Transverse colon (tissue), 4 donors: ENCODE data around the gene PCDHA7. TPM values are rescaled to one million over a fixed set of nuclear protein-coding genes. Genes with fewer than 3 reads are reported as not detected.
"Not testable (repeated sequence)": the region's sequence is repeated elsewhere in the genome, so short reads cannot be mapped to it uniquely, and the experiment has no call there.

Experiments used
- DNase-seq: peaks from one replicate; pipeline ENCODE4 v3.0.0-alpha.2; 2019
- H3K27ac ChIP-seq, 4 donors: fragments of 200-600 bp; sonication (generic); 2 replicates each; pipeline ENCODE4 v1.5.1; 2016 to 2018; ENCODE audit warnings: inconsistent platforms in 4 of 4
- H3K27me3 ChIP-seq: fragments of 200-600 bp; sonication (generic); 2 replicates; pipeline ENCODE4 v1.5.1; 2017; ENCODE audit warnings: inconsistent platforms
- H3K36me3 ChIP-seq, 4 donors: fragments of 200-600 bp; sonication (generic); 2 replicates each; pipeline ENCODE4 v1.5.1; 2017 to 2019; ENCODE audit warnings: inconsistent platforms in 4 of 4
- H3K4me1 ChIP-seq, 4 donors: fragments of 200-600 bp; sonication (generic); 2 replicates each; pipeline ENCODE4 v1.5.1; 2017 to 2020; ENCODE audit warnings: inconsistent platforms in 4 of 4
- H3K4me3 ChIP-seq, 4 donors: fragments of 200-600 bp; sonication (generic); 1 replicate in 1 of 4; 2 replicates in 3 of 4; pipeline versions ENCODE4 v1.5.1 to v1.6.1; 2017 to 2019; ENCODE audit warnings: inconsistent platforms in 4 of 4
- H3K9me3 ChIP-seq, 2 donors: fragments of 200-600 bp; sonication (generic); 2 replicates each; pipeline ENCODE4 v1.5.1; 2017 to 2019; ENCODE audit warnings: inconsistent platforms in 2 of 2
- CTCF ChIP-seq, 5 experiments: fragments of 200-600 bp in 3 of 5; fragments of 450-650 bp in 2 of 5; sonication (generic) in 3 of 5; IDR thresholded peaks; 1 replicate in 2 of 5; 2 replicates in 3 of 5; pipeline ENCODE4 v1.5.1; 2016 to 2017; ENCODE audit warnings: antibody characterized with exemption in 5 of 5, inconsistent platforms in 3 of 5, mild to moderate bottlenecking in 2 of 5, moderate library complexity in 1 of 5
- EP300 ChIP-seq: sonication (generic); formaldehyde crosslinking; IDR thresholded peaks from one replicate; pipeline ENCODE4 v1.6.1; 2017; ENCODE audit warnings: antibody characterized with exemption, low read depth
- POLR2A ChIP-seq: fragments of 450-650 bp; IDR thresholded peaks from one replicate; pipeline ENCODE4 v1.6.1; 2016; ENCODE audit warnings: antibody characterized with exemption, mild to moderate bottlenecking, moderate library complexity
- POLR2AphosphoS5 ChIP-seq, 3 donors: sonication (generic); formaldehyde crosslinking; IDR thresholded peaks; one replicate each; pipeline ENCODE4 v1.6.1; 2016; ENCODE audit warnings: antibody characterized with exemption in 3 of 3
- WGBS, 2 donors: methylation state at CpG; one replicate each; pipeline ENCODE4 v1.1.5; 2018; ENCODE audit warnings: low coverage in 1 of 2; 5-methylcytosine and 5-hydroxymethylcytosine counted together
- in situ Hi-C, 4 donors: fragments of 200-750 bp; cut with MboI; loops; one replicate each; pipeline versions ENCODE4 v1.15.0 to v1.15.1; 2017; ENCODE audit warnings: low sequenced_read_pairs in 3 of 4, low pct_ligation_motif_present in 1 of 4, low pct_unique_long_range_greater_than_20kb in 1 of 4
- intact Hi-C: fragments of 100-400 bp; cut with DNase I; formaldehyde crosslinking; loops from one replicate; pipeline ENCODE4 v1.15.1; 2023; ENCODE audit warnings: low total_unique reads
- total RNA-seq, 4 donors: library from RNA; depleted of rRNA; stranded (reverse); fragments of >200 nt; gene quantifications; one replicate each; pipeline ENCODE4 v1.1.0, GENCODE V29; 2016

PCDHA7 gene
- total RNA-seq, 4 donors from 2014 or later: 0.37 to 1.4 (median 1.1) TPM; not detected in 1

DNA sequence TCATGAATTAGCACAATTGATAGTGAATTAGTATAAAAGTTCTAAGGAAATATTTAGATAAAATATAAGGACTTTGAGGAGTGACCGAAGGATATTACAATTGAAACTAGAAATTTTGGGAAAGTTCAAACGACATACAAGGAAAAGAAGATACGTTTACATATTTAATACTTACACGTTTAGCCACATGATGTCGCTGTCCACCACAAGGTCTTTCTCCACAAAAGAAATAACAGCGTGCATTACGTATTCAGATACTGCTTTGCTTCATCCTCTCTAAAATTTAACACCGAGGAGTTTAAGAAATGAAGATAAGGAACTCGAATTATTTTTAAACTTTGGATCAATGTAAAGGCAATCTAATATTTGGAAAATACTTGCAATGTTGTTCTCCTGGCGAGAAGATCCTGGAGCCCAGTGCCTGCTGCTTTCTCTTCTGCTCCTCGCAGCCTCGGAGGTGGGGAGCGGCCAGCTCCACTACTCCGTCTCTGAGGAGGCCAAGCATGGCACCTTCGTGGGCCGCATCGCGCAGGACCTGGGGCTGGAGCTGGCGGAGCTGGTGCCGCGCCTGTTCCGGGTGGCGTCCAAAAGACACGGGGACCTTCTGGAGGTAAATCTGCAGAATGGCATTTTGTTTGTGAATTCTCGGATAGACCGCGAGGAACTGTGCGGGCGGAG lies 33.1 kb upstream of the PCDHA7 start, which contains the start of gene PCDHA3:
Gene PCDHA3, plus strand, starts transcription at position 242 of the 678 bp plus-strand sequence.
- H3K9me3 ChIP-seq: peaks cover 5 to 38% of the 10 kb centered on the region in 2 donors
- peak in 1 of 5 experiments; percentile 22 for TF ChIP-seq CTCF (IDR thresholded peaks at IDR 0.05)
- TF ChIP-seq POLR2AphosphoS5 (IDR thresholded peaks at IDR 0.05): no peak
- in situ Hi-C loops (no loop called here), intact Hi-C loops (no loop called here)
- no peak for DNase-seq
- H3K27ac ChIP-seq: peak within 1 kb of the TSS in 1 of 4 donors; percentile 11
- H3K27me3 ChIP-seq: peaks cover 9% of the 10 kb centered on the region
- peak within 1 kb of the TSS in 2 of 4 donors; percentile 17 to 23 for H3K4me3 ChIP-seq
- no peaks in the 10 kb centered on the region for H3K36me3 ChIP-seq
- no peaks in the 10 kb centered on the region for H3K4me1 ChIP-seq
- 35 to 50% methylated on average over 13 to 29 of the region's 29 CpGs for whole genome bisulfite sequencing, 2 donors

DNA sequence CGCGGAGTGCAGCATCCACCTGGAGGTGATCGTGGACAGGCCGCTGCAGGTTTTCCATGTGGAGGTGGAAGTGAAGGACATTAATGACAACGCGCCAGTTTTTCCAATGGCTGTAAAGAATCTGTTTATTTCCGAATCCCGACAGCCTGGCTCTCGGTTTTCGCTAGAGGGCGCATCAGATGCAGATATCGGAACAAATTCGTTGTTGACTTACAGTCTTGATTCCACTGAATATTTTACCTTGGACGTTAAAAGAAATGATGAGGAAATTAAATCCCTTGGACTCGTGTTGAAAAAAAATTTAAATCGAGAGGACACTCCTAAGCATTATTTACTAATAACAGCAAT lies 32.6 kb upstream of the PCDHA7 start:
- in situ Hi-C loops: no loop called here
- H3K4me3 ChIP-seq: peak overlapping the region in 2 of 4 donors; percentile 17 to 23
- H3K27ac ChIP-seq: peak overlapping the region in 1 of 4 donors; percentile 11
- peaks cover 8% of the 10 kb centered on the region for H3K27me3 ChIP-seq
- H3K9me3 ChIP-seq: peaks cover 5 to 33% of the 10 kb centered on the region in 2 donors
- intact Hi-C loops: no loop called here
- 53 to 56% methylated on average over 15 to 16 of the region's 16 CpGs for WGBS, 2 donors
- H3K36me3 ChIP-seq: no peaks in the 10 kb centered on the region
- TF ChIP-seq CTCF (IDR thresholded peaks at IDR 0.05): no peak
- no peak for TF ChIP-seq POLR2A
- TF ChIP-seq EP300: no peak
- TF ChIP-seq POLR2AphosphoS5 (IDR thresholded peaks at IDR 0.05): no peak
- no peaks in the 10 kb centered on the region for H3K4me1 ChIP-seq
- DNase-seq: no peak

GRCh38 chr5:140802381-140802780 lies 31.7 kb upstream of the PCDHA7 start:
- 87% methylated on average over 44 of the region's 45 CpGs; no CpG with 5 or more reads in 1 of the 2 donors for WGBS, 2 donors
- H3K36me3 ChIP-seq, H3K27me3 ChIP-seq, H3K27ac ChIP-seq, in situ Hi-C loops, intact Hi-C loops, DNase-seq, H3K4me1 ChIP-seq, H3K4me3 ChIP-seq: not testable (repeated sequence)
- H3K9me3 ChIP-seq: peaks cover 5 to 31% of the 10 kb centered on the region in 2 donors

- WGBS, 2 donors: 84% methylated on average over 45 of the region's 53 CpGs; no CpG with 5 or more reads in 1 of the 2 donors
- TF ChIP-seq POLR2AphosphoS5 (IDR thresholded peaks at IDR 0.05): no peak
- TF ChIP-seq EP300: no peak
- intact Hi-C loops (no loop called here), in situ Hi-C loops (no loop called here)
- DNase-seq: no peak
- Histone ChIP-seq H3K36me3 (no peaks in the 10 kb centered on the region), H3K4me3 (no peak overlapping the region), H3K27ac (no peak overlapping the region), H3K27me3 (peaks cover 4% of the 10 kb centered on the region), H3K9me3 (peaks cover 5 to 31% of the 10 kb centered on the region in 2 donors), H3K4me1 (no peaks in the 10 kb centered on the region)
Measured at GRCh38 chr5:140802781-140803271, 31.2 kb upstream of the PCDHA7 start.

DNA sequence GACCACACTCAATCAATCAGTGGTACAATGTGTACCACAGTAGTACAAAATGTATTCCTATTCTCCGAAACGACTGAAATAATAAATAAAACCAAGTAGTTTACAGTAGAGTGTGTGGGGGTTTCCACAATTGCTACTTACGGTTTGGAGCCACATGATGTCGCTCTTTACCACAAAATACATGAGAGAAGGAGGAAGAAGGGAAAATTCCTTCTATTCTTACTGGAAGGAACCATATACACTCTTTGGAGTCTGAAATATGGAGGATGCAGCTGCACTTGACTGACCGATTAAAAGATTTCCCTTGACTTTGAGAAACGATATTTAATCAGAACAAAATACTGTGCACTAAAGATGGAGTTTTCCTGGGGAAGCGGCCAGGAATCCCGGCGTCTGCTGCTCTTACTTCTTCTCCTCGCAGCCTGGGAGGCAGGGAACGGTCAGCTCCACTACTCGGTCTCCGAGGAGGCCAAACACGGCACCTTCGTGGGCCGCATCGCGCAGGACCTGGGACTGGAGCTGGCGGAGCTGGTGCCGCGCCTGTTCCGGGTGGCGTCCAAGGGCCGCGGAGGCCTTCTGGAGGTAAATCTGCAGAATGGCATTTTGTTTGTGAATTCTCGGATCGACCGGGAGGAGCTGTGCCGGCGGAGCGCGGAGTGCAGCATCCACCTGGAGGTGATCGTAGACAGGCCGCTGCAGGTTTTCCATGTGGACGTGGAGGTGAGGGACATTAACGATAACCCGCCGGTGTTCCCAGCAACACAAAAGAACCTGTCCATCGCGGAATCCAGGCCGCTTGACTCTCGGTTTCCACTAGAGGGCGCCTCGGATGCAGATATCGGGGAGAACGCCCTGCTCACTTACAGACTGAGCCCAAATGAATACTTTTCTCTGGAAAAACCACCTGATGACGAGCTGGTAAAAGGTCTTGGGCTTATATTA lies 27.0 kb upstream of the PCDHA7 start, which contains the start of gene PCDHA4:
Gene PCDHA4, plus strand, starts transcription at position 235 of the 942 bp plus-strand sequence.
- H3K27ac ChIP-seq: peak within 1 kb of the TSS in 2 of 4 donors; percentile 29 to 61
- 36 to 53% methylated on average over 5 to 47 of the region's 47 CpGs for WGBS, 2 donors
- peaks cover 1% of the 10 kb centered on the region for H3K27me3 ChIP-seq
- TF ChIP-seq POLR2AphosphoS5 (IDR thresholded peaks at IDR 0.05) (no peak), CTCF (IDR thresholded peaks at IDR 0.05) (peak in 4 of 5 experiments; percentile 9 to 30 (median 18))
- peaks cover 5 to 32% of the 10 kb centered on the region in 2 donors for H3K9me3 ChIP-seq
- H3K4me1 ChIP-seq: no peaks in the 10 kb centered on the region
- no peaks in the 10 kb centered on the region for H3K36me3 ChIP-seq
- peak within 1 kb of the TSS in 3 of 4 donors; percentile 16 to 32 (median 30) for H3K4me3 ChIP-seq
- DNase-seq: peak; percentile 26
- in situ Hi-C loops: no loop called here
- intact Hi-C loops: no loop called here

GRCh38 chr5:140808241-140808888 lies 25.7 kb upstream of the PCDHA7 start:
- 80 to 87% methylated on average over 8 to 62 of the region's 62 CpGs for WGBS, 2 donors
- DNase-seq, in situ Hi-C loops: not testable (repeated sequence)

More at GRCh38 chr5:140808241-140808888, 25.7 kb upstream of the PCDHA7 start:
- H3K9me3 ChIP-seq: peaks cover 5 to 23% of the 10 kb centered on the region in 2 donors
- H3K27me3 ChIP-seq, H3K27ac ChIP-seq, H3K36me3 ChIP-seq, intact Hi-C loops, H3K4me3 ChIP-seq, H3K4me1 ChIP-seq: not testable (repeated sequence)
